Measurements from ENCODE around the gene SLC16A1. TPM values are rescaled to one million over a fixed set of nuclear protein-coding genes. Genes with fewer than 3 reads are reported as not detected.

Gene SLC16A1
- total and polyA plus RNA-seq, 2 of the 8 experiments (the other 6 are each of a cell fraction or from before 2014, with no cell fraction given) = 435 to 545 TPM

- TF ChIP-seq SIX5 (IDR thresholded peaks at IDR 0.05; ENCODE audit: low read depth, low read length) = no peak
- TF ChIP-seq CTBP2 (IDR thresholded peaks at IDR 0.05; ENCODE audit: borderline replicate concordance, insufficient read depth, insufficient read length, low read length) = peak; percentile 65
- peak; percentile 65; the same call in 1 of the 2 replicates for TF ChIP-seq E2F6 (IDR thresholded peaks at IDR 0.05)
These were observed 837 bp downstream of the SLC16A1 start (continued) for GRCh38 chr1:112954945-112955772.

Data from H1 (cell line).